Stimulated activated CD8-positive, alpha-beta memory T cell treated with anti-CD3 and anti-CD28 coated beads, Interleukin-7, amount 100 ng/mL, for 24 hours (primary cell): ENCODE data around the gene CAMK2B.

Experiments
- DNase-seq: peaks from one replicate; pipeline ENCODE4 v3.0.0-alpha.2; 2020; ENCODE audit warnings: low read depth

The CAMK2B gene

GRCh38 chr7:44273681-44274622 is 51.4 kb downstream of the CAMK2B start:
- no peak for DNase-seq

GRCh38 chr7:44272981-44273380 is 52.4 kb downstream of the CAMK2B start:
- DNase-seq, result no peak

GRCh38 chr7:44272456-44272855 is 52.9 kb downstream of the CAMK2B start:
- no peak for DNase-seq

- no peak for DNase-seq
Observed at GRCh38 chr7:44269943-44270493, 55.4 kb downstream of the CAMK2B start.

GRCh38 chr7:44269417-44269816 is 56.0 kb downstream of the CAMK2B start:
- no peak for DNase-seq

GRCh38 chr7:44268671-44269070 is 56.7 kb downstream of the CAMK2B start:
- DNase-seq, result no peak

- no peak for DNase-seq
Observed at GRCh38 chr7:44267719-44268421, 57.5 kb downstream of the CAMK2B start.

GRCh38 chr7:44267178-44267577 is 58.2 kb downstream of the CAMK2B start:
- DNase-seq, result no peak

GRCh38 chr7:44266526-44266925 is 58.9 kb downstream of the CAMK2B start:
- no peak for DNase-seq

- no peak for DNase-seq
Observed at GRCh38 chr7:44265728-44266127, 59.7 kb downstream of the CAMK2B start.

- DNase-seq, result no peak
Observed at GRCh38 chr7:44264221-44264931, 61.0 kb downstream of the CAMK2B start.

GRCh38 chr7:44263326-44264082 is 61.9 kb downstream of the CAMK2B start:
- DNase-seq, result no peak

GRCh38 chr7:44262031-44262430 is 63.4 kb downstream of the CAMK2B start:
- no peak for DNase-seq

GRCh38 chr7:44261240-44261639 is 64.2 kb downstream of the CAMK2B start:
- no peak for DNase-seq

- DNase-seq, result no peak
Observed at GRCh38 chr7:44259547-44260457, 65.6 kb downstream of the CAMK2B start.

- DNase-seq, result no peak
Observed at GRCh38 chr7:44258865-44259546, 66.4 kb downstream of the CAMK2B start.

GRCh38 chr7:44258423-44258760 is 67.0 kb downstream of the CAMK2B start:
- no peak for DNase-seq

- DNase-seq, result peak; percentile 38
Observed at GRCh38 chr7:44257618-44258422, 67.6 kb downstream of the CAMK2B start.

- no peak for DNase-seq
Observed at GRCh38 chr7:44257213-44257612, 68.2 kb downstream of the CAMK2B start.
